ENCODE results near the gene LMBR1.

LMBR1 gene

GRCh38 chr7:156896388-156897022 is 3.5 kb upstream of the LMBR1 start:
- no CpG with 5 or more reads among the region's 5 CpGs for WGBS, 2 donors (ENCODE audit: extremely low coverage in 2 of 2, insufficient read length in 2 of 2, insufficient replicate concordance in 1 of 2)

GRCh38 chr7:156895024-156895780 is 2.2 kb upstream of the LMBR1 start:
- Histone ChIP-seq H3K36me3 (replicated peaks in 1 of 2; ENCODE audit: control insufficient read depth in 2 of 2, insufficient read depth in 2 of 2, low read length in 2 of 2) (no peaks in the 10 kb centered on the region), H3K23ac (ENCODE audit: low read depth, low read length, poor library complexity) (no peak overlapping the region), H3K9me3 (replicated peaks in 1 of 2; ENCODE audit: control insufficient read depth in 2 of 2, insufficient read depth in 1 of 2, low read depth in 1 of 2, low read length in 2 of 2) (no peaks in the 10 kb centered on the region), H3K4me3 (ENCODE audit: low read length in 2 of 2) (peak overlapping the region in 1 of 2 donors; percentile 22), H3K79me1 (ENCODE audit: low read depth, low read length) (peaks cover 3% of the 10 kb centered on the region), H4K8ac (ENCODE audit: low read depth, low read length) (no peak overlapping the region), H2AK5ac (ENCODE audit: low read depth, low read length) (no peak overlapping the region), H2AFZ (ENCODE audit: low read length) (no peak overlapping the region), H2BK120ac (ENCODE audit: low read depth, low read length) (no peak overlapping the region), H4K91ac (ENCODE audit: low read depth, low read length, poor library complexity) (no peak overlapping the region), H3K4me1 (ENCODE audit: control insufficient read depth in 2 of 2, insufficient read depth in 1 of 2, low read depth in 1 of 2, low read length in 2 of 2) (no peaks in the 10 kb centered on the region), H2BK15ac (ENCODE audit: low read length) (no peak overlapping the region), H3K9ac (ENCODE audit: low read depth, low read length, poor library complexity) (no peak overlapping the region), H3K27me3 (ENCODE audit: control insufficient read depth in 3 of 3, insufficient read depth in 3 of 3, low read depth in 1 of 3, low read length in 3 of 3) (no peaks in the 10 kb centered on the region), H2BK5ac (ENCODE audit: low read length) (no peak overlapping the region), H3K14ac (ENCODE audit: low read length) (no peak overlapping the region), H2BK12ac (ENCODE audit: low read length) (peak overlapping the region; percentile 16), H3K27ac (replicated peaks; ENCODE audit: low read length) (no peak overlapping the region), H3K4ac (ENCODE audit: low read length) (no peak overlapping the region), H3K4me2 (ENCODE audit: insufficient read depth, low read length, poor library complexity, severe bottlenecking) (no peak overlapping the region), H3K18ac (ENCODE audit: low read length) (no peak overlapping the region)
- no peak for DNase-seq (ENCODE audit: low spot score)
- WGBS, 2 donors (ENCODE audit: extremely low coverage in 2 of 2, insufficient read length in 2 of 2, insufficient replicate concordance in 1 of 2), result no CpG with 5 or more reads among the region's 6 CpGs

More at GRCh38 chr7:156896388-156897022, 3.5 kb upstream of the LMBR1 start:
- H3K27me3 ChIP-seq (ENCODE audit: control insufficient read depth in 3 of 3, insufficient read depth in 3 of 3, low read depth in 1 of 3, low read length in 3 of 3), result no peaks in the 10 kb centered on the region
- H3K9ac ChIP-seq (ENCODE audit: low read depth, low read length, poor library complexity), result no peak overlapping the region
- H2AFZ ChIP-seq (ENCODE audit: low read length), result no peak overlapping the region
- DNase-seq (ENCODE audit: low spot score), result no peak
- no peak overlapping the region for H3K27ac ChIP-seq (replicated peaks; ENCODE audit: low read length)
- H2BK12ac ChIP-seq (ENCODE audit: low read length), result no peak overlapping the region
- no peak overlapping the region for H3K23ac ChIP-seq (ENCODE audit: low read depth, low read length, poor library complexity)
- no peak overlapping the region for H2AK5ac ChIP-seq (ENCODE audit: low read depth, low read length)
- H3K4ac ChIP-seq (ENCODE audit: low read length), result no peak overlapping the region
- no peaks in the 10 kb centered on the region for H3K4me1 ChIP-seq (ENCODE audit: control insufficient read depth in 2 of 2, insufficient read depth in 1 of 2, low read depth in 1 of 2, low read length in 2 of 2)
- H4K8ac ChIP-seq (ENCODE audit: low read depth, low read length), result no peak overlapping the region
- no peak overlapping the region for H3K4me3 ChIP-seq (ENCODE audit: low read length in 2 of 2)
- H2BK120ac ChIP-seq (ENCODE audit: low read depth, low read length), result no peak overlapping the region
- no peak overlapping the region for H2BK5ac ChIP-seq (ENCODE audit: low read length)
- no peak overlapping the region for H4K91ac ChIP-seq (ENCODE audit: low read depth, low read length, poor library complexity)
- H2BK15ac ChIP-seq (ENCODE audit: low read length), result no peak overlapping the region
- H3K36me3 ChIP-seq (replicated peaks in 1 of 2; ENCODE audit: control insufficient read depth in 2 of 2, insufficient read depth in 2 of 2, low read length in 2 of 2), result no peaks in the 10 kb centered on the region
- H3K9me3 ChIP-seq (replicated peaks in 1 of 2; ENCODE audit: control insufficient read depth in 2 of 2, insufficient read depth in 1 of 2, low read depth in 1 of 2, low read length in 2 of 2), result no peaks in the 10 kb centered on the region
- H3K18ac ChIP-seq (ENCODE audit: low read length), result no peak overlapping the region
- H3K4me2 ChIP-seq (ENCODE audit: insufficient read depth, low read length, poor library complexity, severe bottlenecking), result no peak overlapping the region
- H3K79me1 ChIP-seq (ENCODE audit: low read depth, low read length), result peaks cover 3% of the 10 kb centered on the region
- H3K14ac ChIP-seq (ENCODE audit: low read length), result no peak overlapping the region

GRCh38 chr7:156892081-156892800 is 742 bp downstream of the LMBR1 start:
- Histone ChIP-seq H3K14ac (ENCODE audit: low read length) (no peak overlapping the region), H3K79me1 (ENCODE audit: low read depth, low read length) (peaks cover 3% of the 10 kb centered on the region), H3K4me2 (ENCODE audit: insufficient read depth, low read length, poor library complexity, severe bottlenecking) (peak overlapping the region; percentile 55), H2BK12ac (ENCODE audit: low read length) (no peak overlapping the region), H3K9me3 (replicated peaks in 1 of 2; ENCODE audit: control insufficient read depth in 2 of 2, insufficient read depth in 1 of 2, low read depth in 1 of 2, low read length in 2 of 2) (peaks cover 0 to 6% of the 10 kb centered on the region in 2 donors), H2BK15ac (ENCODE audit: low read length) (no peak overlapping the region), H3K4me1 (ENCODE audit: control insufficient read depth in 2 of 2, insufficient read depth in 1 of 2, low read depth in 1 of 2, low read length in 2 of 2) (no peaks in the 10 kb centered on the region), H3K23ac (ENCODE audit: low read depth, low read length, poor library complexity) (no peak overlapping the region), H3K36me3 (replicated peaks in 1 of 2; ENCODE audit: control insufficient read depth in 2 of 2, insufficient read depth in 2 of 2, low read length in 2 of 2) (peaks cover 0 to 6% of the 10 kb centered on the region in 2 donors), H3K27me3 (ENCODE audit: control insufficient read depth in 3 of 3, insufficient read depth in 3 of 3, low read depth in 1 of 3, low read length in 3 of 3) (no peaks in the 10 kb centered on the region), H2BK5ac (ENCODE audit: low read length) (no peak overlapping the region), H4K91ac (ENCODE audit: low read depth, low read length, poor library complexity) (no peak overlapping the region), H3K18ac (ENCODE audit: low read length) (peak overlapping the region; percentile 87), H2BK120ac (ENCODE audit: low read depth, low read length) (no peak overlapping the region), H3K9ac (ENCODE audit: low read depth, low read length, poor library complexity) (peak overlapping the region; percentile 77), H4K8ac (ENCODE audit: low read depth, low read length) (no peak overlapping the region), H3K27ac (replicated peaks; ENCODE audit: low read length) (no peak overlapping the region), H2AK5ac (ENCODE audit: low read depth, low read length) (no peak overlapping the region), H3K4ac (ENCODE audit: low read length) (no peak overlapping the region), H3K4me3 (ENCODE audit: low read length in 2 of 2) (peak overlapping the region; percentile 95 to 98), H2AFZ (ENCODE audit: low read length) (peak overlapping the region; percentile 100)
- WGBS, 2 donors (ENCODE audit: extremely low coverage in 2 of 2, insufficient read length in 2 of 2, insufficient replicate concordance in 1 of 2), result no CpG with 5 or more reads among the region's 57 CpGs
- peak; percentile 40 for DNase-seq (ENCODE audit: low spot score)

- no peak overlapping the region for H4K8ac ChIP-seq (ENCODE audit: low read depth, low read length)
These were observed 3.2 kb downstream of the LMBR1 start for GRCh38 chr7:156889746-156890145.

More at GRCh38 chr7:156889746-156890145, 3.2 kb downstream of the LMBR1 start:
- Histone ChIP-seq H3K9ac (ENCODE audit: low read depth, low read length, poor library complexity) (no peak overlapping the region), H3K79me1 (ENCODE audit: low read depth, low read length) (peaks cover 3% of the 10 kb centered on the region), H2BK120ac (ENCODE audit: low read depth, low read length) (no peak overlapping the region), H3K4ac (ENCODE audit: low read length) (no peak overlapping the region), H3K4me2 (ENCODE audit: insufficient read depth, low read length, poor library complexity, severe bottlenecking) (no peak overlapping the region), H2BK15ac (ENCODE audit: low read length) (no peak overlapping the region), H4K91ac (ENCODE audit: low read depth, low read length, poor library complexity) (no peak overlapping the region), H2BK5ac (ENCODE audit: low read length) (no peak overlapping the region), H3K23ac (ENCODE audit: low read depth, low read length, poor library complexity) (no peak overlapping the region), H3K36me3 (replicated peaks in 1 of 2; ENCODE audit: control insufficient read depth in 2 of 2, insufficient read depth in 2 of 2, low read length in 2 of 2) (peaks cover 0 to 17% of the 10 kb centered on the region in 2 donors), H3K14ac (ENCODE audit: low read length) (no peak overlapping the region), H3K18ac (ENCODE audit: low read length) (no peak overlapping the region), H3K9me3 (replicated peaks in 1 of 2; ENCODE audit: control insufficient read depth in 2 of 2, insufficient read depth in 1 of 2, low read depth in 1 of 2, low read length in 2 of 2) (peaks cover 0 to 6% of the 10 kb centered on the region in 2 donors), H3K4me1 (ENCODE audit: control insufficient read depth in 2 of 2, insufficient read depth in 1 of 2, low read depth in 1 of 2, low read length in 2 of 2) (no peaks in the 10 kb centered on the region), H3K27me3 (ENCODE audit: control insufficient read depth in 3 of 3, insufficient read depth in 3 of 3, low read depth in 1 of 3, low read length in 3 of 3) (no peaks in the 10 kb centered on the region), H3K4me3 (ENCODE audit: low read length in 2 of 2) (no peak overlapping the region), H2AK5ac (ENCODE audit: low read depth, low read length) (no peak overlapping the region), H3K27ac (replicated peaks; ENCODE audit: low read length) (no peak overlapping the region), H2AFZ (ENCODE audit: low read length) (no peak overlapping the region), H2BK12ac (ENCODE audit: low read length) (no peak overlapping the region)
- no CpG with 5 or more reads among the region's 4 CpGs for WGBS, 2 donors (ENCODE audit: extremely low coverage in 2 of 2, insufficient read length in 2 of 2, insufficient replicate concordance in 1 of 2)
- DNase-seq (ENCODE audit: low spot score), result no peak

Data from neuronal stem cell (in vitro differentiated cells).